Measurements from ENCODE around the gene FARP1. TPM values are rescaled to one million over a fixed set of nuclear protein-coding genes. Genes with fewer than 3 reads are reported as not detected.
A peak's percentile ranks its signal among the peaks of the same experiment; 100 is the strongest.

Gene FARP1
- total RNA-seq, 4 donors from 2014 or later = 13.1 to 71.2 (median 46.6) TPM

GRCh38 chr13:98396071-98396710, 253.3 kb downstream of the FARP1 start:
- Histone ChIP-seq H3K4me1 (no peaks in the 10 kb centered on the region), H3K9me3 (no peaks in the 10 kb centered on the region), H3K27me3 (no peaks in the 10 kb centered on the region), H3K4me3 (no peak overlapping the region), H3K27ac (no peak overlapping the region), H3K36me3 (no peaks in the 10 kb centered on the region)
- intact Hi-C loops (cut with DNase I; ENCODE audit: low total_unique reads) = no loop called here
- no peak for TF ChIP-seq POLR2A (IDR thresholded peaks at IDR 0.05)
- TF ChIP-seq CTCF (IDR thresholded peaks at IDR 0.05) = no peak
- DNase-seq = no peak

GRCh38 chr13:98397221-98397620, 254.3 kb downstream of the FARP1 start:
- Histone ChIP-seq H3K27me3 (no peaks in the 10 kb centered on the region), H3K9me3 (no peaks in the 10 kb centered on the region), H3K4me3 (no peak overlapping the region), H3K36me3 (no peaks in the 10 kb centered on the region), H3K4me1 (no peaks in the 10 kb centered on the region), H3K27ac (no peak overlapping the region)
- TF ChIP-seq POLR2A (IDR thresholded peaks at IDR 0.05) (no peak), CTCF (IDR thresholded peaks at IDR 0.05) (peak; percentile 15 to 28 (median 21))
- intact Hi-C loops (cut with DNase I; ENCODE audit: low total_unique reads) = no loop called here
- no peak for DNase-seq

- Histone ChIP-seq H3K9me3 (no peaks in the 10 kb centered on the region), H3K4me1 (no peaks in the 10 kb centered on the region), H3K36me3 (no peaks in the 10 kb centered on the region), H3K27ac (no peak overlapping the region), H3K4me3 (no peak overlapping the region), H3K27me3 (no peaks in the 10 kb centered on the region)
- DNase-seq = no peak
- no peak for TF ChIP-seq CTCF (IDR thresholded peaks at IDR 0.05)
- TF ChIP-seq POLR2A (IDR thresholded peaks at IDR 0.05) = no peak
- intact Hi-C loops (cut with DNase I; ENCODE audit: low total_unique reads) = no loop called here
Measured at GRCh38 chr13:98397861-98398260, 255.0 kb downstream of the FARP1 start.

- DNase-seq = no peak
- no peak overlapping the region for H3K4me3 ChIP-seq
- H3K27me3 ChIP-seq = no peaks in the 10 kb centered on the region
- no peaks in the 10 kb centered on the region for H3K9me3 ChIP-seq
- H3K27ac ChIP-seq = no peak overlapping the region
- intact Hi-C loops (cut with DNase I; ENCODE audit: low total_unique reads) = no loop called here
- no peaks in the 10 kb centered on the region for H3K36me3 ChIP-seq
- TF ChIP-seq CTCF (IDR thresholded peaks at IDR 0.05) (no peak), POLR2A (IDR thresholded peaks at IDR 0.05) (no peak)
- H3K4me1 ChIP-seq = no peaks in the 10 kb centered on the region
Measured at GRCh38 chr13:98398581-98398980, 255.7 kb downstream of the FARP1 start.

- DNase-seq = no peak
- no peaks in the 10 kb centered on the region for H3K4me1 ChIP-seq
- H3K27ac ChIP-seq = no peak overlapping the region
- intact Hi-C loops (cut with DNase I; ENCODE audit: low total_unique reads) = no loop called here
- H3K36me3 ChIP-seq = no peaks in the 10 kb centered on the region
- no peaks in the 10 kb centered on the region for H3K27me3 ChIP-seq
- no peaks in the 10 kb centered on the region for H3K9me3 ChIP-seq
- H3K4me3 ChIP-seq = no peak overlapping the region
- TF ChIP-seq POLR2A (IDR thresholded peaks at IDR 0.05) = no peak
- TF ChIP-seq CTCF (IDR thresholded peaks at IDR 0.05) = no peak
Measured at GRCh38 chr13:98399756-98400155, 256.9 kb downstream of the FARP1 start.
